ENCODE measurements around the gene BAAT. TPM values are rescaled to one million over a fixed set of nuclear protein-coding genes. Genes with fewer than 3 reads are reported as not detected.

The BAAT gene
- total and polyA plus RNA-seq, 9 of the 15 experiments (the other 6 are each of a cell fraction or from before 2014, with no cell fraction given), result 0.17 to 0.76 (median 0.32) TPM

GRCh38 chr9:101432171-101432570 lies 47.4 kb upstream of the BAAT start:
- DNase-seq (ENCODE audit: extremely low read depth in 1 of 4, low spot score in 3 of 4), result no peak
- peaks cover 7 to 20% of the 10 kb centered on the region in 2 experiments; a peak in 4 of 5 replicates for H3K27me3 ChIP-seq (ENCODE audit: control insufficient read depth in 2 of 2, insufficient read depth in 2 of 2, low read length in 2 of 2)
- CTCF ChIA-PET (ENCODE audit: low intra/inter-chr PET ratio), result no interaction called here
- no peak overlapping the region for H3K27ac ChIP-seq (ENCODE audit: extremely low read depth, low read depth, low read length)
- H3K36me3 ChIP-seq (ENCODE audit: control insufficient read depth, insufficient read depth, low read length), result no peaks in the 10 kb centered on the region
- H2AFZ ChIP-seq (ENCODE audit: low read depth, low read length), result no peak overlapping the region
- H3K4me1 ChIP-seq (replicated peaks in 1 of 2; ENCODE audit: control insufficient read depth in 2 of 2, insufficient read depth in 2 of 2, low read length in 2 of 2), result no peaks in the 10 kb centered on the region
- H3K9me3 ChIP-seq (replicated peaks; ENCODE audit: control insufficient read depth, insufficient read depth, low read depth, low read length), result no peaks in the 10 kb centered on the region
- no peak overlapping the region for H3K4me2 ChIP-seq (ENCODE audit: insufficient read depth, low read length)
- POLR2A ChIA-PET, result no interaction called here
- in situ Hi-C loops (cut with MboI), result no loop called here
- BruUV-seq (replicated peaks), result no TSS peak
- intact Hi-C loops (cut with micrococcal nuclease), result no loop called here
- H3K4me3 ChIP-seq, result no peak overlapping the region
- H3K79me2 ChIP-seq (ENCODE audit: control insufficient read depth, insufficient read depth, low read length), result no peaks in the 10 kb centered on the region
- TF ChIP-seq TGIF2 (CRISPR knock-in tag; IDR thresholded peaks at IDR 0.05) (no peak), HDAC2 (IDR thresholded peaks at IDR 0.05) (no peak), HEY1 (CRISPR knock-in tag; IDR thresholded peaks at IDR 0.05; ENCODE audit: borderline replicate concordance) (no peak), ZNF507 (tag; conservative IDR thresholded peaks at IDR 0.05) (no peak), HSF4 (CRISPR knock-in tag; IDR thresholded peaks at IDR 0.05; ENCODE audit: borderline replicate concordance) (no peak), ZNF695 (CRISPR knock-in tag; IDR thresholded peaks at IDR 0.05) (no peak), CREB3L1 (IDR thresholded peaks at IDR 0.05; ENCODE audit: borderline replicate concordance, low read depth) (no peak)
- no peak for ATAC-seq
- no peak for FAIRE-seq
- no peak overlapping the region for H3K9ac ChIP-seq (ENCODE audit: insufficient read depth in 1 of 2, low read depth in 2 of 2, low read length in 2 of 2)
- H3K9me1 ChIP-seq (ENCODE audit: control insufficient read depth, insufficient read depth, low read length), result no peaks in the 10 kb centered on the region
- no peaks in the 10 kb centered on the region for H4K20me1 ChIP-seq (replicated peaks; ENCODE audit: control insufficient read depth, insufficient read depth, low read length)

Data from K562 (cell line).